ENCODE data around the gene FLVCR2. TPM values are rescaled to one million over a fixed set of nuclear protein-coding genes. Genes with fewer than 3 reads are reported as not detected.

The FLVCR2 gene
- total RNA-seq, 4 donors from 2014 or later, result 1.9 to 5.8 (median 4.1) TPM

DNA sequence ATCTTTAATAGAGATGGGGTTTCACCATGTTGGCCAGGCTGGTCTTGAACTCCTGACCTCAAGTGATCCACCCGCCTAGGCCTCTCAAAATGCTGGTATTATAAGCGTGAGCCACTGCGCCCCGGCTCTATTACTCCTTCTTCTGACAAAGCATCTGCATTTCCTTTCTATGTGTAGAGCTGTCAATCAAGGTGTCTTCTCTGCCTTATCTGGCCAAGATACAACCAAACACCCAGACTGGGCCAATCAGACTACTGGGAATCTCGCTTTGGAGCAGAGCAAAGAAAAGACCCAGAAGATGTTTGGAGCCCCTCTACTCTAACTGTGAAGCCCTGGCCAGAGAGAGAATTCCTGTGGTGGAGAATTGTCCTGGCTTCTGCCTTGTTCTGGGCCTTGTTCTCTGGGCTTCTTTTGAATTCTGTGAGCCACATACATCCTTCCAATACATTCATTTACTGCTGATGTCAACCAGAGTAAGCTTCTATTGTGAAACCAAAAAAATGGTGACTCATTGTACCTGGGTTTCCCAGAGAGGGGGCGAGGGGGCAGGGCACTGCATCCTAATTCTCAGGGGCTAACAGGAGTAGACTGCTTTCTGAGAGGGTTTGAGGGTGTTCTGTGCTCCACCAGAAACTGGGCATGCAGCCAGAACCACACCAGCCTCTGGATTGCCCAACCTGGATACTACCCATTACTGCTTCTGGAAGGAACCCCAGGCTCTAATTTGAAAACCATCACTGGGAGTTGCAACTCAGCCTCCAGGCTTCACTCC lies 18.8 kb upstream of the FLVCR2 start:
- ATAC-seq, result no peak
- WGBS, 2 donors (ENCODE audit: low coverage in 1 of 2), result 85% methylated on average over 6 of the region's 6 CpGs; no CpG with 5 or more reads in 1 of the 2 donors
- TF ChIP-seq EP300 (IDR thresholded peaks at IDR 0.05), result no peak
- no peak for TF ChIP-seq POLR2A (IDR thresholded peaks at IDR 0.05)
- no peak for TF ChIP-seq POLR2AphosphoS5 (IDR thresholded peaks at IDR 0.05)
- TF ChIP-seq, protein P1, sequence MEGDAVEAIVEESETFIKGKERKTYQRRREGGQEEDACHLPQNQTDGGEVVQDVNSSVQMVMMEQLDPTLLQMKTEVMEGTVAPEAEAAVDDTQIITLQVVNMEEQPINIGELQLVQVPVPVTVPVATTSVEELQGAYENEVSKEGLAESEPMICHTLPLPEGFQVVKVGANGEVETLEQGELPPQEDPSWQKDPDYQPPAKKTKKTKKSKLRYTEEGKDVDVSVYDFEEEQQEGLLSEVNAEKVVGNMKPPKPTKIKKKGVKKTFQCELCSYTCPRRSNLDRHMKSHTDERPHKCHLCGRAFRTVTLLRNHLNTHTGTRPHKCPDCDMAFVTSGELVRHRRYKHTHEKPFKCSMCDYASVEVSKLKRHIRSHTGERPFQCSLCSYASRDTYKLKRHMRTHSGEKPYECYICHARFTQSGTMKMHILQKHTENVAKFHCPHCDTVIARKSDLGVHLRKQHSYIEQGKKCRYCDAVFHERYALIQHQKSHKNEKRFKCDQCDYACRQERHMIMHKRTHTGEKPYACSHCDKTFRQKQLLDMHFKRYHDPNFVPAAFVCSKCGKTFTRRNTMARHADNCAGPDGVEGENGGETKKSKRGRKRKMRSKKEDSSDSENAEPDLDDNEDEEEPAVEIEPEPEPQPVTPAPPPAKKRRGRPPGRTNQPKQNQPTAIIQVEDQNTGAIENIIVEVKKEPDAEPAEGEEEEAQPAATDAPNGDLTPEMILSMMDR (IDR thresholded peaks at IDR 0.05), result no peak

DNA sequence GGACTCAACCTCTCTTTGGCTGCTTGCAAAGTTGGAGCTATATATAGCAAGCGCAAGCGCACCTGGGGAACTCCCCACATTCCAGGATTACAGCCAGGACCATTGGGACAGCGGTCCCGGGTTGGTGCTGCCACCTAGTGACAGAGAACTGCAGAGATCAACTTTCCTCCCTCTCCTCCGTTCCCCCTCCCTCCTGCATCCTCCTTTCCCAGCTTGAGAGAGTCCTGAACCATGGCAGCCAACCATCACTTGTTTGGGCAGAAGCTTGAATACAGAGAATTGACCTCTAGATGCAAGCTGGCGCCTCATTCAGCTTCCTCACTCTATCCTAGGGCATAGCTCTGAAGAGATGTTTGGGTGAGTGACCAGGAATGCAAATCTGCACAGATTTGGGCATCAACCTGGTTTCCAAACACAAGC lies 17.4 kb upstream of the FLVCR2 start:
- WGBS, 2 donors (ENCODE audit: low coverage in 1 of 2), result 0% methylated on average over 2 of the region's 6 CpGs
- peaks cover 13% of the 10 kb centered on the region for H3K27me3 ChIP-seq
- H3K27ac ChIP-seq, result no peak overlapping the region
- H3K4me3 ChIP-seq, result no peak overlapping the region
- no peaks in the 10 kb centered on the region for H3K36me3 ChIP-seq
- H3K4me1 ChIP-seq, result peaks cover 0 to 8% (median 0%) of the 10 kb centered on the region in 3 donors
- TF ChIP-seq EP300 (IDR thresholded peaks at IDR 0.05) (no peak), POLR2AphosphoS5 (IDR thresholded peaks at IDR 0.05) (no peak), POLR2A (IDR thresholded peaks at IDR 0.05) (no peak)
- TF ChIP-seq, protein P1 (IDR thresholded peaks at IDR 0.05), result peak; percentile 34 to 73 (median 58)
- peak; percentile 73 for ATAC-seq
- H3K9me3 ChIP-seq, result peaks cover 0 to 8% (median 0%) of the 10 kb centered on the region in 3 donors

More for the DNA sequence above, 18.8 kb upstream of the FLVCR2 start:
- H3K36me3 ChIP-seq, result no peaks in the 10 kb centered on the region
- peaks cover 0 to 8% (median 0%) of the 10 kb centered on the region in 3 donors for H3K4me1 ChIP-seq
- H3K9me3 ChIP-seq, result peaks cover 0 to 8% (median 0%) of the 10 kb centered on the region in 3 donors
- peaks cover under 1% of the 10 kb centered on the region for H3K27me3 ChIP-seq
- no peak overlapping the region for H3K27ac ChIP-seq
- H3K4me3 ChIP-seq, result no peak overlapping the region

DNA sequence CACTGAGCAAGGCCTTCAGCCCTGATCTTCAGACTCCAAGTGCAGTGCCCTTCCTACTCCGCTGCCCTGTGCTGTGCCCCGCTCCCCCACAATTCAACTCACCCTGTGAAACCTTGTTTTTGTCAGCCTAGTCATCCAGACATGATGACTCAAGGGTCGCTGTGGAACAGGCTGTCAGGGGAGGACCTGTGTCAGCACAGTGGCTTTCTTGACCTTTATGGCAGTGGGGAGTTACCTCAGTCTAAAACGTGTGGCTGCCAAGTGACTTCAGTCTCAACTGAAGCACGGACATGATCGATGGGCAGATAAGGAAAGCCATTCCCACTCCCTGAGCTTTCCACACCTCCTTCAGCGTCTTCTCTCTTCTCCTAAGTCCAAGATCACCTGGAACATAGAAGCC lies 16.3 kb upstream of the FLVCR2 start:
- H3K9me3 ChIP-seq, result peaks cover 0 to 5% (median 0%) of the 10 kb centered on the region in 3 donors
- no peak for TF ChIP-seq POLR2AphosphoS5 (IDR thresholded peaks at IDR 0.05)
- TF ChIP-seq, protein P1 (IDR thresholded peaks at IDR 0.05), result no peak
- no peak for TF ChIP-seq EP300 (IDR thresholded peaks at IDR 0.05)
- no peak for TF ChIP-seq POLR2A (IDR thresholded peaks at IDR 0.05)
- peaks cover 0 to 8% (median 0%) of the 10 kb centered on the region in 3 donors for H3K4me1 ChIP-seq
- peaks cover 13% of the 10 kb centered on the region for H3K27me3 ChIP-seq
- 44 to 61% methylated on average over 3 to 5 of the region's 7 CpGs for WGBS, 2 donors (ENCODE audit: low coverage in 1 of 2)
- no peak overlapping the region for H3K4me3 ChIP-seq
- no peak overlapping the region for H3K27ac ChIP-seq
- ATAC-seq, result no peak
- H3K36me3 ChIP-seq, result no peaks in the 10 kb centered on the region

DNA sequence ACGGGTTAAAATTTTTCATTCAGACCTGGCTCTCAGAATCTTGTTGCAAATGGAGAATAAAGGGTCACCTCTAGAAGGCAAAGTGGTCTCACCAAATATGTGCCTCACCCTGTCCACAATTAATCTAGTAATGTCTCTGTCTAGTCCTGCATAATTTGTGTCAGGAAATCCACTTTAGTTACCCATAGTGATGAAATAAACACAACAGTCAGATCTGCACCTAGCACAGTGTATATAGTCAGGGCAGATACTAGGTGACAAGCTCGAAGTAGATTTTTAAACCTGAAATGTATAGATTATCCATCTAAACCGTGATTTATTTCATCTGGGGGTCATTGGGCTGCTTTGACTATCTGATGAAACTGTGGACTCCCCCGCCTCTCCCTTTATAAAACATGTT lies 15.9 kb upstream of the FLVCR2 start:
- TF ChIP-seq EP300 (IDR thresholded peaks at IDR 0.05) (no peak), POLR2A (IDR thresholded peaks at IDR 0.05) (no peak), POLR2AphosphoS5 (IDR thresholded peaks at IDR 0.05) (no peak)
- TF ChIP-seq, protein P1 (IDR thresholded peaks at IDR 0.05), result no peak
- WGBS, 2 donors (ENCODE audit: low coverage in 1 of 2), result 75 to 76% methylated on average over 3 of the region's 4 CpGs
- no peak overlapping the region for H3K4me3 ChIP-seq
- no peak for ATAC-seq
- H3K27me3 ChIP-seq, result peaks cover 13% of the 10 kb centered on the region
- H3K36me3 ChIP-seq, result no peaks in the 10 kb centered on the region
- H3K27ac ChIP-seq, result no peak overlapping the region
- peaks cover 0 to 8% (median 0%) of the 10 kb centered on the region in 3 donors for H3K4me1 ChIP-seq
- peaks cover 0 to 1% (median 0%) of the 10 kb centered on the region in 3 donors for H3K9me3 ChIP-seq

DNA sequence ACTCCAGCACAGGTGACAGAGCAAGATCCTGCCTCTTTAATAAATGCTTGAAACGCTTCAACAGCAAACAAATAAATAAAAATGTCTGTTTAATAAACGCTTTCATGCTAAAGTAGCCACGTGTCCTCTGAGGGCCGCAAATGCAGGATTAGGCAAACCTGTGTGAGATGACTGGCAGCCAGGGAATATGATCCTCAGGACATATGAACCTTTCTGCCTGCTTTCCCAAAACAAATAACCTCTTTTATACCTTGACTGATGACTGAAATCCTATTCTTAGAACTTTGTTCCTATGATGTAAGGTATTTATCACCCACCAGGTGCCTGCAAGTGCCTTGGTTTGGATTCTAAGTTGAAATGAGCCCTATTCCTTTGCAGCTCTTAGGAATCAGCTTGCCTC lies 14.5 kb upstream of the FLVCR2 start:
- Histone ChIP-seq H3K27me3 (peaks cover 13% of the 10 kb centered on the region), H3K9me3 (no peaks in the 10 kb centered on the region), H3K4me1 (peaks cover 0 to 8% (median 0%) of the 10 kb centered on the region in 3 donors), H3K4me3 (no peak overlapping the region), H3K36me3 (no peaks in the 10 kb centered on the region), H3K27ac (no peak overlapping the region)
- 63 to 70% methylated on average over 4 of the region's 4 CpGs for WGBS, 2 donors (ENCODE audit: low coverage in 1 of 2)
- ATAC-seq, result no peak
- TF ChIP-seq, protein P1 (IDR thresholded peaks at IDR 0.05), result no peak
- TF ChIP-seq EP300 (IDR thresholded peaks at IDR 0.05), result no peak
- TF ChIP-seq POLR2AphosphoS5 (IDR thresholded peaks at IDR 0.05), result no peak
- TF ChIP-seq POLR2A (IDR thresholded peaks at IDR 0.05), result no peak
